GM12878 (cell line): Measurements from ENCODE around the gene RPLP2. TPM values are rescaled to one million over a fixed set of nuclear protein-coding genes. Genes with fewer than 3 reads are reported as not detected.

Experiments
- ATAC-seq: fragments of 200-7000 bp; cut with Tn5 transposase; 3 replicates; pipeline ENCODE4 v1.9.1; 2020; ENCODE audit warnings: mild to moderate bottlenecking, moderate library complexity
- BruUV-seq: library from RNA; stranded (reverse); fragments of 400-500 nt; replicated peaks from 2 replicates; lab custom pipeline; 2021; lab: Mats Ljungman, UMichigan
- CTCF ChIA-PET: fragments of 300-600 bp; sonication (Branson Sonifier 250); formaldehyde crosslinking; extraction: SDS; loops from one replicate; lab custom pipeline; 2021; ENCODE audit warnings: inconsistent platforms; lab: Yijun Ruan, JAX
- POLR2A ChIA-PET: fragments of 350-600 bp; formaldehyde crosslinking; extraction: SDS; loops from one replicate; lab custom pipeline; 2021; ENCODE audit warnings: inconsistent platforms; lab: Charles Lee
- RAD21 ChIA-PET: fragments of 300-600 bp; sonication (Branson Sonifier 250); formaldehyde crosslinking; loops from one replicate; lab custom pipeline; 2023; ENCODE audit warnings: antibody characterized with exemption; ENCODE audit not compliant: unreplicated experiment; lab: Charles Lee
- SMC1A ChIA-PET: fragments of 300-600 bp; sonication (Branson Sonifier 250); formaldehyde crosslinking; loops from one replicate; lab custom pipeline; 2023; ENCODE audit not compliant: unreplicated experiment, uncharacterized antibody; lab: Charles Lee
- DNase-seq: peaks from one replicate; pipeline ENCODE4 v3.0.0-alpha.2; 2011; ENCODE audit warnings: low read depth, low spot score
- FAIRE-seq: peaks from 3 replicates; lab custom pipeline; 2011; peaks lifted over from hg19 to GRCh38; lab: Jason Lieb, UNC
- H2AFZ ChIP-seq: 2 replicates; pipeline ENCODE4 v1.6.0; 2011; ENCODE audit warnings: low read depth, low read length, control low read depth; ENCODE audit not compliant: control insufficient read depth
- H3K27ac ChIP-seq: 2 replicates; pipeline ENCODE4 v1.5.1; 2011; ENCODE audit warnings: control low read depth; ENCODE audit not compliant: control insufficient read depth, insufficient read depth
- H3K27me3 ChIP-seq, 2 experiments: replicated peaks in 1 of 2; 2 replicates each; pipeline versions ENCODE4 v1.6.0 to v1.6.1; 2011; ENCODE audit warnings: low read length in 1 of 2; ENCODE audit not compliant: control insufficient read depth in 2 of 2, insufficient read depth in 2 of 2
- H3K36me3 ChIP-seq, 2 experiments: 2 replicates each; pipeline ENCODE4 v1.5.1; 2011; ENCODE audit warnings: low read length in 1 of 2; ENCODE audit not compliant: control insufficient read depth in 2 of 2, insufficient read depth in 2 of 2
- H3K4me1 ChIP-seq: 2 replicates; pipeline ENCODE4 v1.6.1; 2011; ENCODE audit warnings: mild to moderate bottlenecking, low read length, moderate library complexity, mixed read lengths; ENCODE audit not compliant: control insufficient read depth, insufficient read depth
- H3K4me2 ChIP-seq: 2 replicates; pipeline ENCODE4 v1.6.0; 2011; ENCODE audit warnings: control low read depth; ENCODE audit not compliant: control insufficient read depth, insufficient read depth
- H3K4me3 ChIP-seq: fragments of 200-600 bp; sonication (generic); 2 replicates; pipeline ENCODE4 v1.5.1; 2016
- H3K79me2 ChIP-seq: 2 replicates; pipeline ENCODE4 v1.6.0; 2011; ENCODE audit warnings: low read length; ENCODE audit not compliant: control insufficient read depth, insufficient read depth
- H3K9ac ChIP-seq: 2 replicates; pipeline ENCODE4 v1.8.0; 2011; ENCODE audit warnings: low read length, control low read depth, mixed read lengths; ENCODE audit not compliant: control insufficient read depth, insufficient read depth
- H3K9me3 ChIP-seq: replicated peaks from 3 replicates; pipeline ENCODE4 v1.5.1; 2011; ENCODE audit warnings: mild to moderate bottlenecking, low read length; ENCODE audit not compliant: control insufficient read depth, insufficient read depth
- H4K20me1 ChIP-seq: 2 replicates; pipeline ENCODE4 v1.6.0; 2011; ENCODE audit not compliant: control insufficient read depth, insufficient read depth
- NFXL1 ChIP-seq: fragments of 450-650 bp; IDR thresholded peaks from 2 replicates; pipeline ENCODE4 v1.6.1; 2017; ENCODE audit warnings: antibody characterized with exemption, mild to moderate bottlenecking, borderline replicate concordance
- NFYB ChIP-seq: IDR thresholded peaks from 2 replicates; pipeline ENCODE4 v1.6.1; 2011; ENCODE audit warnings: low read depth, mild to moderate bottlenecking, low read length, improper control_type of control experiment, moderate library complexity; ENCODE audit not compliant: insufficient read depth
- POU2F2 ChIP-seq: IDR thresholded peaks from 3 replicates; pipeline ENCODE4 v1.6.1; 2011; ENCODE audit warnings: low read depth, mild to moderate bottlenecking, low read length, borderline replicate concordance
- SP1 ChIP-seq: IDR thresholded peaks from one replicate; pipeline ENCODE4 v1.6.1; 2011; ENCODE audit warnings: low read depth, low read length
- SUPT20H ChIP-seq: IDR thresholded peaks from 2 replicates; pipeline ENCODE4 v1.6.1; 2011; ENCODE audit warnings: low read depth, mild to moderate bottlenecking, low read length, moderate library complexity, borderline replicate concordance; ENCODE audit not compliant: control insufficient read depth
- TCF12 ChIP-seq: IDR thresholded peaks from 2 replicates; pipeline ENCODE4 v1.6.1; 2011; ENCODE audit warnings: low read depth, mild to moderate bottlenecking, low read length
- TCF3 ChIP-seq: IDR thresholded peaks from 2 replicates; pipeline ENCODE4 v1.6.1; 2012; ENCODE audit warnings: low read depth, mild to moderate bottlenecking, low read length, borderline replicate concordance; ENCODE audit not compliant: insufficient read depth
- WGBS: methylation state at CpG from one replicate; pipeline ENCODE4 v1.1.6; 2016; ENCODE audit warnings: low lambda C conversion rate; ENCODE audit not compliant: insufficient replicate concordance, insufficient coverage; ENCODE audit errors: missing lambda C conversion rate; 5-methylcytosine and 5-hydroxymethylcytosine counted together
- in situ Hi-C: fragments of 300-500 bp; cut with MboI; formaldehyde crosslinking; loops from 9 replicates; pipeline ENCODE4 v1.14.3; 2018; ENCODE audit warnings: mixed read lengths
- intact Hi-C: fragments of 100-400 bp; cut with micrococcal nuclease; formaldehyde crosslinking; loops from one replicate; pipeline ENCODE4 v1.14.2; 2022; ENCODE audit not compliant: unreplicated experiment
- polyA plus RNA-seq, 11 experiments: library from polyadenylated mRNA; depleted of rRNA in 4 of 11; unstranded in 6 of 11; stranded (reverse) in 5 of 11; fragments of >200 nt; fragmentation: Nextera tagmentation in 4 of 11; fragmentation: Illumina TruSeq in 1 of 11; extraction: Ambion mirVana in 4 of 11; extraction: Trizol in 1 of 11; gene quantifications; 1 replicate in 1 of 11; 2 replicates in 10 of 11; pipeline versions ENCODE4 v1.2.1 to v1.2.3, GENCODE V29; 2011 to 2016; ENCODE audit warnings: inconsistent platforms in 2 of 11, missing spikeins in 2 of 11, low read depth in 1 of 11
- total RNA-seq, 4 experiments: library from RNA; depleted of rRNA in 3 of 4; stranded (reverse); fragments of >200 nt in 3 of 4; fragmentation: Illumina TruSeq in 1 of 4; extraction: Trizol in 1 of 4; gene quantifications; 2 replicates each; pipeline versions ENCODE4 v1.2.1 to v1.2.3, GENCODE V29; 2013 to 2021
- TF ChIP-seq, protein P1 (sequence below): IDR thresholded peaks from 2 replicates; pipeline ENCODE4 v1.6.1; 2011; ENCODE audit warnings: low read depth, low read length, improper control_type of control experiment, borderline replicate concordance
- TF ChIP-seq, protein P2 (sequence below): IDR thresholded peaks from 2 replicates; pipeline ENCODE4 v1.6.1; 2011; ENCODE audit warnings: borderline replicate concordance, low read depth, mild to moderate bottlenecking, moderate library complexity, mixed read lengths, low read length; ENCODE audit not compliant: insufficient read depth; ENCODE audit errors: extremely low read length
- TF ChIP-seq, protein P3 (sequence below): fragments of 450-650 bp; IDR thresholded peaks from 2 replicates; pipeline ENCODE4 v1.6.1; 2016; ENCODE audit warnings: mild to moderate bottlenecking
- TF ChIP-seq, protein P4 (sequence below): fragments of 450-650 bp; formaldehyde crosslinking; IDR thresholded peaks from 2 replicates; pipeline ENCODE4 v1.4.0; 2020; ENCODE audit warnings: mild to moderate bottlenecking, moderate library complexity

The RPLP2 gene
- total and polyA plus RNA-seq, 10 of the 15 experiments (the other 5 are each of a cell fraction or from before 2014, with no cell fraction given), result 488 to 3,558 (median 1,481) TPM

DNA sequence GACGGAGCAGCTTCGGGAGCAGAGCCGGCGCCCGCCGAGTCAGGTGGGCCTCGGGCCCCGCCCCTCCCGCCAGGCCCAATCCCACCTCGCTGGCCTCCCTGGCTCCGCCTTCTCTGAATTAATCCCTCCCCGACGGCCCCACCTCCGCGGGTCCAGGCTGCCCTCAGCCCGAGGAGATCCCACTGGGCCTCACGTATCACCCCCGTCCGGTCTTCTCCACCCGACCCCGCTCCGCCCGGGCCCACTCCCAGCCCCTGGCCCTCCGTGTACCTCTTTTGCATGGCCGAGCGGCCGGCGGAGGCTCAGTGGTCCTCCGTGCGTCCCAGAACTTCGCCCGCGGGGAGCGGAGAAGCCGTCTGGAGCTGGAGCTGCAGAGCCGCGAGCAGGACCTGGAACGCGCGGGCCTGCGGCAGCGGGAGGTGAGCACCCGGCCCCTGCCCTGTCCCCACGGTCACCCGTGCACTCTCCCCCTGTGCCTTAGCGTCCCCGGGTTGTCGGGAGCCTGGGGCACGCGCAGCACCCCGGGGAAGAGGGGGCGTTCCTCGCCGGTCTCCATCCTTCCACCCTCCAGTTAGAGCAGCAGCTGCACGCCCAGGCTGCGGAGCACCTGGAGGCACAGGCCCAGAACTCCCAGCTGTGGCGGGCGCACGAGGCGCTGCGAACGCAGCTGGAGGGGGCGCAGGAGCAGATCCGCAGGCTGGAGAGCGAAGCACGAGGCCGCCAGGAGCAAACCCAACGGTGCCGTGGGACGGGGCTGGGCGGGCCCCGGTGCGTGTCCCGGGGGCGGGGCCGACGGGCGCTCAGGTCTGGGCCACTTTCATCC lies 20.7 kb downstream of the RPLP2 start:
- TF ChIP-seq SP1 (no peak), NFXL1 (no peak), TCF12 (peak; percentile 65), SUPT20H (no peak), NFYB (peak; percentile 71; the same call in 1 of the 2 replicates), TCF3 (peak; percentile 87), POU2F2 (no peak)
- TF ChIP-seq, protein P1, sequence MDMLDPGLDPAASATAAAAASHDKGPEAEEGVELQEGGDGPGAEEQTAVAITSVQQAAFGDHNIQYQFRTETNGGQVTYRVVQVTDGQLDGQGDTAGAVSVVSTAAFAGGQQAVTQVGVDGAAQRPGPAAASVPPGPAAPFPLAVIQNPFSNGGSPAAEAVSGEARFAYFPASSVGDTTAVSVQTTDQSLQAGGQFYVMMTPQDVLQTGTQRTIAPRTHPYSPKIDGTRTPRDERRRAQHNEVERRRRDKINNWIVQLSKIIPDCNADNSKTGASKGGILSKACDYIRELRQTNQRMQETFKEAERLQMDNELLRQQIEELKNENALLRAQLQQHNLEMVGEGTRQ, result peak; percentile 25
- TF ChIP-seq, protein P2, sequence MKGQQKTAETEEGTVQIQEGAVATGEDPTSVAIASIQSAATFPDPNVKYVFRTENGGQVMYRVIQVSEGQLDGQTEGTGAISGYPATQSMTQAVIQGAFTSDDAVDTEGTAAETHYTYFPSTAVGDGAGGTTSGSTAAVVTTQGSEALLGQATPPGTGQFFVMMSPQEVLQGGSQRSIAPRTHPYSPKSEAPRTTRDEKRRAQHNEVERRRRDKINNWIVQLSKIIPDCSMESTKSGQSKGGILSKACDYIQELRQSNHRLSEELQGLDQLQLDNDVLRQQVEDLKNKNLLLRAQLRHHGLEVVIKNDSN, result peak; percentile 59
- TF ChIP-seq, protein P3, sequence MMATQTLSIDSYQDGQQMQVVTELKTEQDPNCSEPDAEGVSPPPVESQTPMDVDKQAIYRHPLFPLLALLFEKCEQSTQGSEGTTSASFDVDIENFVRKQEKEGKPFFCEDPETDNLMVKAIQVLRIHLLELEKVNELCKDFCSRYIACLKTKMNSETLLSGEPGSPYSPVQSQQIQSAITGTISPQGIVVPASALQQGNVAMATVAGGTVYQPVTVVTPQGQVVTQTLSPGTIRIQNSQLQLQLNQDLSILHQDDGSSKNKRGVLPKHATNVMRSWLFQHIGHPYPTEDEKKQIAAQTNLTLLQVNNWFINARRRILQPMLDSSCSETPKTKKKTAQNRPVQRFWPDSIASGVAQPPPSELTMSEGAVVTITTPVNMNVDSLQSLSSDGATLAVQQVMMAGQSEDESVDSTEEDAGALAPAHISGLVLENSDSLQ, result no peak
- TF ChIP-seq, protein P4, sequence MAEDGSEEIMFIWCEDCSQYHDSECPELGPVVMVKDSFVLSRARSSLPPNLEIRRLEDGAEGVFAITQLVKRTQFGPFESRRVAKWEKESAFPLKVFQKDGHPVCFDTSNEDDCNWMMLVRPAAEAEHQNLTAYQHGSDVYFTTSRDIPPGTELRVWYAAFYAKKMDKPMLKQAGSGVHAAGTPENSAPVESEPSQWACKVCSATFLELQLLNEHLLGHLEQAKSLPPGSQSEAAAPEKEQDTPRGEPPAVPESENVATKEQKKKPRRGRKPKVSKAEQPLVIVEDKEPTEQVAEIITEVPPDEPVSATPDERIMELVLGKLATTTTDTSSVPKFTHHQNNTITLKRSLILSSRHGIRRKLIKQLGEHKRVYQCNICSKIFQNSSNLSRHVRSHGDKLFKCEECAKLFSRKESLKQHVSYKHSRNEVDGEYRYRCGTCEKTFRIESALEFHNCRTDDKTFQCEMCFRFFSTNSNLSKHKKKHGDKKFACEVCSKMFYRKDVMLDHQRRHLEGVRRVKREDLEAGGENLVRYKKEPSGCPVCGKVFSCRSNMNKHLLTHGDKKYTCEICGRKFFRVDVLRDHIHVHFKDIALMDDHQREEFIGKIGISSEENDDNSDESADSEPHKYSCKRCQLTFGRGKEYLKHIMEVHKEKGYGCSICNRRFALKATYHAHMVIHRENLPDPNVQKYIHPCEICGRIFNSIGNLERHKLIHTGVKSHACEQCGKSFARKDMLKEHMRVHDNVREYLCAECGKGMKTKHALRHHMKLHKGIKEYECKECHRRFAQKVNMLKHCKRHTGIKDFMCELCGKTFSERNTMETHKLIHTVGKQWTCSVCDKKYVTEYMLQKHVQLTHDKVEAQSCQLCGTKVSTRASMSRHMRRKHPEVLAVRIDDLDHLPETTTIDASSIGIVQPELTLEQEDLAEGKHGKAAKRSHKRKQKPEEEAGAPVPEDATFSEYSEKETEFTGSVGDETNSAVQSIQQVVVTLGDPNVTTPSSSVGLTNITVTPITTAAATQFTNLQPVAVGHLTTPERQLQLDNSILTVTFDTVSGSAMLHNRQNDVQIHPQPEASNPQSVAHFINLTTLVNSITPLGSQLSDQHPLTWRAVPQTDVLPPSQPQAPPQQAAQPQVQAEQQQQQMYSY (CRISPR knock-in tag), result no peak
- TF ChIP-seq, all 136 proteins: peak for 5
- WGBS, result 3% methylated on average over 69 of the region's 78 CpGs
- RAD21 ChIA-PET, result interaction anchor here (1.0 to 1.3 kb wide), 2 partner anchors 11 to 21 kb away, joined by 3 read pairs; partner anchors contain the start of gene RPLP2
- CTCF ChIA-PET, result interaction anchor here (1.1 kb wide), 1 partner anchor 18 kb away, joined by 3 read pairs; no protein-coding TSS in a partner anchor
- Histone ChIP-seq H3K4me3 (peak overlapping the region; percentile 49), H3K36me3 (no peaks in the 10 kb centered on the region; a peak in 1 of 4 replicates), H3K4me2 (peak overlapping the region; percentile 93), H3K4me1 (peaks cover 42% of the 10 kb centered on the region), H2AFZ (no peak overlapping the region), H3K9ac (no peak overlapping the region), H3K79me2 (no peaks in the 10 kb centered on the region), H3K27ac (no peak overlapping the region), H4K20me1 (no peaks in the 10 kb centered on the region), H3K9me3 (no peaks in the 10 kb centered on the region), H3K27me3 (no peaks in the 10 kb centered on the region; a peak in 3 of 4 replicates)
- ATAC-seq (peak; percentile 72), FAIRE-seq (no peak), DNase-seq (no peak)
- POLR2A ChIA-PET, result interaction anchor here (0.6 to 5.2 kb wide), 3 partner anchors 11 to 35 kb away, joined by 3 to 33 read pairs (median 21); partner anchors contain the start of genes PNPLA2, POLR2L and TSPAN4
- no TSS peak for BruUV-seq
- intact Hi-C loops (no loop called here), in situ Hi-C loops (no loop called here)
- SMC1A ChIA-PET, result no interaction called here
